Omental fat pad (tissue), 4 donors: ENCODE measurements around the gene ZNF8. TPM values are rescaled to one million over a fixed set of nuclear protein-coding genes. Genes with fewer than 3 reads are reported as not detected.

Source experiments
- ATAC-seq: fragments of 150-250 bp; one replicate; pipeline ENCODE4 v1.9.1; 2016; ENCODE audit warnings: mild to moderate bottlenecking, moderate library complexity; ENCODE audit not compliant: low FRiP score
- DNase-seq: peaks from one replicate; pipeline ENCODE4 v3.0.0-alpha.2; 2019; ENCODE audit warnings: low spot score
- total RNA-seq, 4 donors: library from RNA; depleted of rRNA; stranded (reverse); fragments of >200 nt; gene quantifications; one replicate each; pipeline ENCODE4 v1.1.0, GENCODE V29; 2016
- TF ChIP-seq, protein P1 (sequence below), 3 donors: fragments of 450-650 bp; IDR thresholded peaks; one replicate each; pipeline ENCODE4 v1.5.1; 2016 to 2017; ENCODE audit warnings: antibody characterized with exemption in 3 of 3, mild to moderate bottlenecking in 3 of 3, moderate library complexity in 2 of 3

Gene ZNF8
- total RNA-seq, 4 donors from 2014 or later = 4.6 to 9.3 (median 5.9) TPM

DNA sequence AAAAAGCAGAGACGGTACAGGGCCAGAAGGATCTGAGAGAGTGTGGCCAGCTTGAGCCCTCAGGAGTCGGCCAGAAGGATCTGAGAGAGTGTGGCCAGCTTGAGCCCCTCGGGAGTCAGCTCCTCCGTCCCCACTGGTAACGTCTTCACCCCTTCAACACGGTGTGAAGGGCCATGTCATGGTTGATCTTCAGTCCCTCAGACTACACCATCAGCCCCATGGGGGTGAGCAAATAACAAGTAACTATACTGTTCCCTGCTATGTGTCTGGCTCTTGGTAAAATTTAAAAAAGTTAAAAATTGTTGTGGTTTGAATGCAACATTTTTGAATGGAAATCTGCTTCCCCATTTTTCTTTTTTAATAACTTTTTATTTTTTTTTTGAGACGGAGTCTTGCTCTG is 1.6 kb upstream of the ZNF8 start:
- ATAC-seq = no peak
- TF ChIP-seq, protein P1, sequence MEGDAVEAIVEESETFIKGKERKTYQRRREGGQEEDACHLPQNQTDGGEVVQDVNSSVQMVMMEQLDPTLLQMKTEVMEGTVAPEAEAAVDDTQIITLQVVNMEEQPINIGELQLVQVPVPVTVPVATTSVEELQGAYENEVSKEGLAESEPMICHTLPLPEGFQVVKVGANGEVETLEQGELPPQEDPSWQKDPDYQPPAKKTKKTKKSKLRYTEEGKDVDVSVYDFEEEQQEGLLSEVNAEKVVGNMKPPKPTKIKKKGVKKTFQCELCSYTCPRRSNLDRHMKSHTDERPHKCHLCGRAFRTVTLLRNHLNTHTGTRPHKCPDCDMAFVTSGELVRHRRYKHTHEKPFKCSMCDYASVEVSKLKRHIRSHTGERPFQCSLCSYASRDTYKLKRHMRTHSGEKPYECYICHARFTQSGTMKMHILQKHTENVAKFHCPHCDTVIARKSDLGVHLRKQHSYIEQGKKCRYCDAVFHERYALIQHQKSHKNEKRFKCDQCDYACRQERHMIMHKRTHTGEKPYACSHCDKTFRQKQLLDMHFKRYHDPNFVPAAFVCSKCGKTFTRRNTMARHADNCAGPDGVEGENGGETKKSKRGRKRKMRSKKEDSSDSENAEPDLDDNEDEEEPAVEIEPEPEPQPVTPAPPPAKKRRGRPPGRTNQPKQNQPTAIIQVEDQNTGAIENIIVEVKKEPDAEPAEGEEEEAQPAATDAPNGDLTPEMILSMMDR (IDR thresholded peaks at IDR 0.05) = no peak
- no peak for DNase-seq

DNA sequence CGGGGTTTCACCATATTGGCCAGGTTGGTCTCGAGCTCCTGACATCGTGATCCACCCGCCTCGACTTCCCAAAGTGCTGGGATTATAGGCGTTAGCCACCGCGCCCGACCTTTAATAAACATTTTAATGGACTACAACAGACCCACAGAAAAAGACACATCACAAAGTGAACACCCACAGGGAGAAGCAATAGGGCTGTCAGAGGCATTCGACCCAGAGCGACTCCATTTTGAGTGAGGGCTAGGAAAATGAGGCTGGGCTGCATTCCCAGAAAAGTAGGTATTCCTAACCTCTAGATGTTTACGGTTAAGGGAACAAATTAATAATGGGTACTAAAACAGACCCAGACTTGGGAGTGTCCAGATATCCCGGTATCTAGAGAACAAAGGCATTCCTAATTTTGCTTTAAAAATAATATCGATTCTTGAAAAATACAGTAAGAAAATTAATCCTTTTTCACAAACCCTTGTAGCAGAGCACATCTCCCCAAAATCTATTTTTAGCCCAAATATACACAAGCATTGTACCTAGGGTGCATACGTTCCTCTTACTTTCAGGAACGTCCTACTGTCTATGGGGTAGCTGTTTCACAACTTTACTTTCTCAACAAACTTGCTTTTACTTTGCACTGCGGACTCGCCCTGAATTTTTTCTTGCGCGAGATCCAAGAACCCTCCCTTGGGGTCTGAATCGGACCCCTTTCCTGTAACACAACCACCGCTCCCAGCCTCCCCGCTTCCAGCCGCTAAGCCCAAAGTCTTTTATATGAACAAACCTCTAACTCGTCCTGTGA is 811 bp upstream of the ZNF8 start:
- DNase-seq (no peak), ATAC-seq (peak; percentile 11)
- TF ChIP-seq, protein P1 (IDR thresholded peaks at IDR 0.05) = no peak

DNA sequence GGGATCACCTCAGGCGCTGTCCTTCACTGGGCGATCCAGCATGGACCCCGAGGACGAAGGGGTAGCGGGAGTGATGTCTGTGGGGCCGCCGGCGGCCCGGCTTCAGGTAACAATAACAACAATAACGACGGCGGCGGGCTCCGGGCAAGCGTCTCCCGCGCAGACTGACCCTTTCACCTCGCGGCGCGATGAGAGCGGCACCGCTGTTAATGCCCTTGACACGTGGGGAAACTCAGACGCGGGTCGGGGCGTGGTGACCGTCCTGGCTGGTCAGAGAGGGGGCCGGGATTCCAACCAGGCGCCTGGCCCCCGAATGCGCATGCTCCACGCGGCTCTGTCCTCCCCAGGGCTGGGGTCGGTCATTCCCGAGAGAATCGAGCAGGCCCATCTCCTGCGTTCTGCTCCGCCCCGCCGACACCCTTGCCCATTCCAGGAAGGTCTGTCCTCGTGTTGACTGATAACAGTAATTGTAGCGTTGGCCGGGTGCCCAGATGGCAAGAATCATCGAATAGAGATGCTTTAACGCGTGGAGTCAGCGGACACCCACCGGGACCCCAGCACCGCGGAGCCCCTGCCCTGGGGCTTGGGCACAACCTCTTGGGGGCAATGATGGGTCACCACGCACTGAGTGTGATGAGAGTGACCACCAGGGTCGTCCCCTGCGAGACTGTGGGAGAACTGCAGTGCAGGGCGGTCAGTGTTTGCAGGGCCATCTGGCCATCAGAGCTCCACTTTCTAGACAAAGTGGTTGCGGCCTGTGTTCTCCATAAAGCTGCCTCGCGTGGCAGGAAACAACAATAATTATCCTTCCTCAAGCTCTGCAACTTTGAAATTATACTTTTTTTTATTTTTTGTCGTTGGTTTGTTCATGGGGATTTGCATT is 528 bp downstream of the ZNF8 start:
- ATAC-seq = peak; percentile 43
- TF ChIP-seq, protein P1 (IDR thresholded peaks at IDR 0.05) = no peak
- DNase-seq = peak; percentile 81

DNA sequence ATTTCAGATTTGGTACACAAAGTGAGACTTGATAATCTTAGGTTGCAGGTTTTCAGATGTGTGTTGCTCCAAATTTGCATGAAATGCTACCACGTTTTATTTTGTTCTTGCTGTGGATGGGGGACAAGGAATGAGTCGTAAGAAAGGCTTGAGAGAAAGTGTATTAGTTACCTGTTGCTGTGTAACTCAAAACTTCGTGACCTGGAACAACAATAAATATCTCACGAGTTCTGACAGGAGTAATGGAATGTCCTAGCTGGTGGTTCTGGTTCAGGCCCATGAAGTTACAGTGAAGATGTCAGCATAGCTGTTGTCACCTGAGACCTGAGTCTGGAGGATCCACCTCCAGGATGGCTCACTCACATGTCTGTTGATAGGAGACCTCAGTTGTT is 1.2 kb downstream of the ZNF8 start:
- no peak for DNase-seq
- TF ChIP-seq, protein P1 (IDR thresholded peaks at IDR 0.05) = no peak
- no peak for ATAC-seq

DNA sequence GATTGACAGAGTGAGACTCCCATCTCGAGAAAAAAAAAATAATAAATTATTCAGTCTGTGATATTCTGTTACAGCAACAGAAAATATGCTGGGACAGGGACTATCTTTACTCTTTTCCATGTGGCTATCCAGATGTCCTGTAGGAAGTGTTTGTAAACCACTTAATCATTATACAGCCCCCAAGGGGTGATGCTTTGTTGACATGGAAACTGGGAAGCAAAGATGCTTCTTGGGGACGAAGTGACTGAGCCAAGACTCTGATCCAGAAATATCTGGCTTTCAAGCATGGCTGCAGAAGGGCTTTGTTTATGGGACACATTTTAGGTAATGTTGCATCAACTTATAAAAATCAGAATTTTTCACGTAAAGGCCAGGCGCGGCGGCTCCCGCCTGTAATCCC is 5.4 kb downstream of the ZNF8 start:
- DNase-seq (no peak), ATAC-seq (no peak)
- TF ChIP-seq, protein P1 (IDR thresholded peaks at IDR 0.05) = no peak

DNA sequence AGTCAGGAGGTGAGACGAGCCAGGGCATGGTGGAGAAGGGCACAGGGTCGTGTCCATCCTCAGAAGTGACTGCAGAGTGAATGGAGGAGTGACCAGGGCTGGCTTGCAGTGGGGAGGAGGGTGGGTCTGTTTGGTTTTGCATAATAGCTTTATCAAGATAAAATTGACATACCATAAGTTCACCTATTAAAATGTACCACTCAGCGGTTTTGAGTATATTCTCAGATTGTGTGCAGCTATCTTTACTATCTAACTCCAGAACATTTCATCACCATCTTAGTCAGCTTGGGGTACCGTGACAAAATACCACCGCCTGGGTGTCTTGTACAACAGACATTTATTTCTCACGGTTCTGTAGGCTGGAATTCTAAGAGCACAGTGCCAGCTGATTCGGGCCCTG is 13.2 kb downstream of the ZNF8 start:
- TF ChIP-seq, protein P1 (IDR thresholded peaks at IDR 0.05) = no peak
- no peak for DNase-seq
- ATAC-seq = no peak
